HG03565 (cell line): Measurements from ENCODE around the gene IGFLR1.
"Not testable (repeated sequence)": the region's sequence is repeated elsewhere in the genome, so short reads cannot be mapped to it uniquely, and the experiment has no call there.

Experiments
- ATAC-seq: cut with Tn5 transposase; IDR thresholded peaks from one replicate; pipeline ENCODE4 v1.9.1; 2021; ENCODE audit warnings: mild to moderate bottlenecking, moderate library complexity; ENCODE audit not compliant: unreplicated experiment

The IGFLR1 gene

GRCh38 chr19:35777086-35777841 is 35.0 kb upstream of the IGFLR1 start:
- ATAC-seq: no peak

GRCh38 chr19:35776102-35776788 is 34.0 kb upstream of the IGFLR1 start:
- ATAC-seq: no peak

GRCh38 chr19:35775298-35776101 is 33.2 kb upstream of the IGFLR1 start, which contains the start of gene ARHGAP33:
Gene ARHGAP33 (plus strand): TSS chr19:35775564. CDS start chr19:35775659, 95 bp downstream.
- ATAC-seq: peak; percentile 92

GRCh38 chr19:35775046-35775297 is 32.7 kb upstream of the IGFLR1 start:
- ATAC-seq: no peak

GRCh38 chr19:35774274-35775045 is 32.2 kb upstream of the IGFLR1 start:
- no peak for ATAC-seq

- ATAC-seq: no peak
Observed at GRCh38 chr19:35773020-35773806, 31.0 kb upstream of the IGFLR1 start.

- not testable (repeated sequence) for ATAC-seq
Observed at GRCh38 chr19:35772362-35772761, 30.1 kb upstream of the IGFLR1 start.

- ATAC-seq: no peak
Observed at GRCh38 chr19:35768082-35768421, 25.8 kb upstream of the IGFLR1 start.

GRCh38 chr19:35767288-35768081 is 25.2 kb upstream of the IGFLR1 start:
- ATAC-seq: no peak

- ATAC-seq: no peak
Observed at GRCh38 chr19:35766571-35767104, 24.4 kb upstream of the IGFLR1 start.

- no peak for ATAC-seq
Observed at GRCh38 chr19:35764432-35765315, 22.4 kb upstream of the IGFLR1 start.

GRCh38 chr19:35760711-35761349 is 18.6 kb upstream of the IGFLR1 start:
- ATAC-seq: no peak

- no peak for ATAC-seq
Observed at GRCh38 chr19:35759697-35760096, 17.4 kb upstream of the IGFLR1 start.

- ATAC-seq: peak; percentile 94
Observed at GRCh38 chr19:35757749-35758608, 15.7 kb upstream of the IGFLR1 start, which contains the start of gene PROSER3. Gene PROSER3 (plus strand): TSS chr19:35758176. CDS start chr19:35758216, 40 bp downstream.

GRCh38 chr19:35757231-35757748 is 15.0 kb upstream of the IGFLR1 start:
- no peak for ATAC-seq
